DOHH2 (cell line): Measurements from ENCODE around the gene RHBDF2.
A peak's percentile ranks its signal among the peaks of the same experiment; 100 is the strongest.

ENCODE experiments used
- H3F3A ChIP-seq: fragments of 200-600 bp; sonication (generic), shearing (Covaris generic); 2 replicates; pipeline ENCODE4 v1.6.0; 2016; ENCODE audit warnings: antibody characterized with exemption, mild to moderate bottlenecking; ENCODE audit not compliant: control insufficient read depth, insufficient read depth
- H3K27ac ChIP-seq: fragments of 200-600 bp; sonication (generic); 2 replicates; pipeline ENCODE4 v1.5.1; 2014; ENCODE audit warnings: low read depth, mild to moderate bottlenecking, low read length, moderate library complexity
- H3K27me3 ChIP-seq: fragments of 200-600 bp; sonication (generic); 2 replicates; pipeline ENCODE4 v1.6.1; 2014; ENCODE audit warnings: mild to moderate bottlenecking, low read length, mixed read lengths; ENCODE audit not compliant: control insufficient read depth
- H3K36me3 ChIP-seq: fragments of 200-600 bp; sonication (generic); 2 replicates; pipeline ENCODE4 v1.6.1; 2014; ENCODE audit warnings: mild to moderate bottlenecking, low read length, moderate library complexity, mixed read lengths; ENCODE audit not compliant: control insufficient read depth
- H3K4me1 ChIP-seq: fragments of 200-600 bp; sonication (generic); 2 replicates; pipeline ENCODE4 v1.6.1; 2014; ENCODE audit warnings: mild to moderate bottlenecking, low read length, mixed read lengths; ENCODE audit not compliant: control insufficient read depth
- H3K4me2 ChIP-seq: fragments of 200-600 bp; sonication (generic); 2 replicates; pipeline ENCODE4 v1.6.0; 2014; ENCODE audit warnings: mild to moderate bottlenecking, low read length, moderate library complexity
- H3K4me3 ChIP-seq: fragments of 200-600 bp; sonication (generic); 2 replicates; pipeline ENCODE4 v1.5.1; 2014; ENCODE audit warnings: mild to moderate bottlenecking, low read length, mixed read lengths
- H3K79me2 ChIP-seq: fragments of 200-600 bp; sonication (generic); 2 replicates; pipeline ENCODE4 v1.6.1; 2014; ENCODE audit warnings: mild to moderate bottlenecking, low read length, mixed read lengths; ENCODE audit not compliant: control insufficient read depth
- H3K9me2 ChIP-seq: fragments of 200-600 bp; sonication (generic); replicated peaks from 2 replicates; pipeline ENCODE4 v1.6.1; 2014; ENCODE audit warnings: mild to moderate bottlenecking, low read length, mixed read lengths; ENCODE audit not compliant: control insufficient read depth
- H3K9me3 ChIP-seq: fragments of 200-600 bp; sonication (generic); 2 replicates; pipeline ENCODE4 v1.6.1; 2014; ENCODE audit warnings: antibody characterized with exemption, low read length, mixed read lengths; ENCODE audit not compliant: control insufficient read depth, insufficient read depth
- H4K20me1 ChIP-seq: fragments of 200-600 bp; sonication (generic); 2 replicates; pipeline ENCODE4 v1.6.0; 2014; ENCODE audit warnings: low read depth, mild to moderate bottlenecking, antibody characterized with exemption, low read length, moderate library complexity; ENCODE audit not compliant: control insufficient read depth, insufficient read depth
- EZH2phosphoT487 ChIP-seq: fragments of 200-600 bp; sonication (generic); IDR thresholded peaks from 2 replicates; pipeline ENCODE4 v1.6.1; 2017; ENCODE audit warnings: borderline replicate concordance, mild to moderate bottlenecking, antibody characterized with exemption, low read length, moderate library complexity, mixed read lengths
- TF ChIP-seq, protein P1 (sequence below): fragments of 200-600 bp; sonication (generic); IDR thresholded peaks from one replicate; pipeline ENCODE4 v1.5.1; 2014; ENCODE audit warnings: antibody characterized with exemption, mild to moderate bottlenecking, low read depth, low read length; ENCODE audit not compliant: poor library complexity, severe bottlenecking

The RHBDF2 gene

DNA sequence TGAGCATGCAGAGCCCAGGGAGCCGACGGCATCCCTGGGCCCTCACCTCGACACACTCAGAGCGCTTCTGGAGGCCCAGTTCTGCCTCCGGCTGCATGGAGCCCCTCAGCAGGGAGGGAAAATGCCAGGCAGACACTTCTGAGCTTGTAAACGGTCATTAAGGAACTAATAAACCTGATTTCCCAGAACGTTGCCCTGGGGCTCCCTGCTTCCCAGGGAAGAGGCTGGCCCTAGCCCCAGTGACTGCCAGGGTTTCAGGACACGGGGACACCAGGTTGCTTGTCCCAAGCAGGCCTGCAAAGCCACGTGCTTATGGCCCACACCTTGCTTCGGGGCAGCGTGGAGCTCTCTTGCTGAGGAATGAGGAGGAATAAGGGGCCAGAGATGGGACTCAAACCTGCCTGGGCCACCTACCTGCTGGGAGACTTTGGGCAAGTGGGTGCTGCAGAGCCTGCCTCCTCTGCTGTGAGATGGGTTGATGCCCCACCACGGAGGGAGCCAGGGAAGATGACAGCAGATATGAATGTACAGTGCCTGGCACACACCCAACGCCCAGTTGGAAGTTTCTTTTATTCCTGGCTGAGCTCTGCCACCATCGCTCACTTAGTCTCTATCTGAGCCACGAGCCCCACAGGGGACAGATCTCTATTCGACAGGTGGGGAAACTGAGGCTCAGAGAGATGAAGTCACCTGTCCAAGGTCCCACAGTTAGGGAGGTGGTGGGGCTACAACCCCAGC lies 5.4 kb downstream of the RHBDF2 start:
- H3K27ac ChIP-seq, result no peak overlapping the region
- peaks cover 87% of the 10 kb centered on the region for H3K4me1 ChIP-seq
- TF ChIP-seq, protein P1, sequence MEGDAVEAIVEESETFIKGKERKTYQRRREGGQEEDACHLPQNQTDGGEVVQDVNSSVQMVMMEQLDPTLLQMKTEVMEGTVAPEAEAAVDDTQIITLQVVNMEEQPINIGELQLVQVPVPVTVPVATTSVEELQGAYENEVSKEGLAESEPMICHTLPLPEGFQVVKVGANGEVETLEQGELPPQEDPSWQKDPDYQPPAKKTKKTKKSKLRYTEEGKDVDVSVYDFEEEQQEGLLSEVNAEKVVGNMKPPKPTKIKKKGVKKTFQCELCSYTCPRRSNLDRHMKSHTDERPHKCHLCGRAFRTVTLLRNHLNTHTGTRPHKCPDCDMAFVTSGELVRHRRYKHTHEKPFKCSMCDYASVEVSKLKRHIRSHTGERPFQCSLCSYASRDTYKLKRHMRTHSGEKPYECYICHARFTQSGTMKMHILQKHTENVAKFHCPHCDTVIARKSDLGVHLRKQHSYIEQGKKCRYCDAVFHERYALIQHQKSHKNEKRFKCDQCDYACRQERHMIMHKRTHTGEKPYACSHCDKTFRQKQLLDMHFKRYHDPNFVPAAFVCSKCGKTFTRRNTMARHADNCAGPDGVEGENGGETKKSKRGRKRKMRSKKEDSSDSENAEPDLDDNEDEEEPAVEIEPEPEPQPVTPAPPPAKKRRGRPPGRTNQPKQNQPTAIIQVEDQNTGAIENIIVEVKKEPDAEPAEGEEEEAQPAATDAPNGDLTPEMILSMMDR, result no peak
- TF ChIP-seq EZH2phosphoT487, result no peak

GRCh38 chr17:76493505-76494167 lies 7.6 kb downstream of the RHBDF2 start:
- H3K9me3 ChIP-seq, result no peaks in the 10 kb centered on the region
- peaks cover 72% of the 10 kb centered on the region for H3K4me1 ChIP-seq
- H3K79me2 ChIP-seq, result peaks cover 45% of the 10 kb centered on the region
- peak overlapping the region; percentile 72 for H3K27ac ChIP-seq
- peaks cover 17% of the 10 kb centered on the region for H3K36me3 ChIP-seq
- H3K27me3 ChIP-seq, result no peaks in the 10 kb centered on the region
- peak overlapping the region; percentile 88 for H3K4me2 ChIP-seq
- no peaks in the 10 kb centered on the region for H3K9me2 ChIP-seq
- peak overlapping the region; percentile 63 for H3K4me3 ChIP-seq
- H3F3A ChIP-seq, result no peaks in the 10 kb centered on the region; the same call in 1 of the 2 replicates
- TF ChIP-seq EZH2phosphoT487, result no peak
- TF ChIP-seq, protein P1, result no peak
- H4K20me1 ChIP-seq, result no peaks in the 10 kb centered on the region

More for the DNA sequence above, 5.4 kb downstream of the RHBDF2 start:
- Histone ChIP-seq H3K9me3 (no peaks in the 10 kb centered on the region), H3K4me2 (no peak overlapping the region), H3K79me2 (peaks cover 67% of the 10 kb centered on the region), H3K9me2 (no peaks in the 10 kb centered on the region), H3F3A (no peaks in the 10 kb centered on the region; the same call in 1 of the 2 replicates), H4K20me1 (no peaks in the 10 kb centered on the region), H3K27me3 (no peaks in the 10 kb centered on the region), H3K36me3 (peaks cover 26% of the 10 kb centered on the region), H3K4me3 (no peak overlapping the region)

DNA sequence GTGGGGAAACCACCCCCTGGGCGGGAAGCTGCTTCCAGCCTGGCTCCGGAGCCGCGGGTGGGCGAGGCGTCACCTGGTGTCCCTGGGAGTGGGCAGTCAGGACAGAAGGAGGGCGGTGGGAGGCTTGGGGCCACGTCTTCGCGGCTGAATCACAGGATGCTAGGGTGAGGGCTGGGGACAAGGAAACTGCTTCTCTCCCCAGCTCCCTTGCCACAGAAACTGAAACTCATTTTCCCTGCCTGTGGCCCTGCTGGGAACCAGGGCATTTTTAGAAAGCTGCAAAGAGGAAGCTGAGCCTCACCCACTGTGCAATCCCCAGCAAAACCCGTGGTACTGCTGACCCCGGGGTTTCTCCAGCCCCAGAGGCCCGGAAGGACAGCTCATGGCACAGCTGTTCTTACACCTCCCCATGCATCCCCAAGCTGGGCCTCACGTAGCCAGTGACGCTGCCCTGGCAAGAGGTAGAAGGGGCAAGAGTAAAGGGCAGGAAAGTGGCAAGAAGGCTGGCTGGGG lies 8.2 kb downstream of the RHBDF2 start:
- Histone ChIP-seq H3F3A (no peaks in the 10 kb centered on the region; the same call in 1 of the 2 replicates), H3K4me2 (peak overlapping the region; percentile 88), H3K4me1 (peaks cover 66% of the 10 kb centered on the region), H3K4me3 (peak overlapping the region; percentile 63), H4K20me1 (no peaks in the 10 kb centered on the region), H3K9me3 (no peaks in the 10 kb centered on the region), H3K27me3 (no peaks in the 10 kb centered on the region), H3K27ac (peak overlapping the region; percentile 72), H3K9me2 (no peaks in the 10 kb centered on the region), H3K79me2 (peaks cover 39% of the 10 kb centered on the region), H3K36me3 (peaks cover 11% of the 10 kb centered on the region)
- TF ChIP-seq, protein P1, result no peak
- TF ChIP-seq EZH2phosphoT487, result no peak
